K562 (cell line): Measurements from ENCODE around the gene ATRAID. TPM values are rescaled to one million over a fixed set of nuclear protein-coding genes. Genes with fewer than 3 reads are reported as not detected.

ENCODE experiments used
- ATAC-seq: fragments of 200-7000 bp; cut with Tn5 transposase; 3 replicates; pipeline ENCODE4 v1.9.1; 2020; ENCODE audit warnings: moderate library complexity
- BruUV-seq: library from RNA; stranded (reverse); fragments of 400-500 nt; replicated peaks from 2 replicates; lab custom pipeline; 2021; lab: Mats Ljungman, UMichigan
- CTCF ChIA-PET: fragments of 300-600 bp; formaldehyde crosslinking; extraction: SDS; loops from one replicate; lab custom pipeline; 2021; ENCODE audit warnings: low intra/inter-chr PET ratio; lab: Yijun Ruan, JAX
- POLR2A ChIA-PET: fragments of 300-600, 350-650 bp; sonication (Branson Sonifier 250); formaldehyde crosslinking; extraction: SDS; loops from one replicate; lab custom pipeline; 2021; ENCODE audit warnings: antibody characterized with exemption, inconsistent platforms; lab: Yijun Ruan, JAX
- DNase-seq, 4 experiments: peaks; one replicate each; pipeline versions ENCODE4 v3.0.0 to v3.0.0-alpha.2; 2011 to 2018; ENCODE audit warnings: low spot score in 3 of 4, mixed read lengths in 3 of 4; ENCODE audit errors: extremely low read depth in 1 of 4
- FAIRE-seq: peaks from 2 replicates; lab custom pipeline; 2011; peaks lifted over from hg19 to GRCh38; lab: Jason Lieb, UNC
- H2AFZ ChIP-seq: 2 replicates; pipeline ENCODE4 v1.6.0; 2011; ENCODE audit warnings: low read depth, low read length, control low read depth, inconsistent platforms
- H3K27ac ChIP-seq: fragments of 200-600 bp; 3 replicates; pipeline ENCODE4 v1.8.0; 2011; ENCODE audit warnings: low read depth, mild to moderate bottlenecking, control low read depth, inconsistent platforms, low read length, moderate library complexity, mixed read lengths; ENCODE audit errors: extremely low read depth
- H3K27me3 ChIP-seq, 2 experiments: fragments of 300-600 bp in 1 of 2; 2 replicates in 1 of 2; 3 replicates in 1 of 2; pipeline versions ENCODE4 v1.6.0 to v1.8.0; 2011; ENCODE audit warnings: inconsistent platforms in 2 of 2, low read length in 2 of 2, mild to moderate bottlenecking in 1 of 2, mixed read lengths in 1 of 2, moderate library complexity in 1 of 2; ENCODE audit not compliant: control insufficient read depth in 2 of 2, insufficient read depth in 2 of 2
- H3K36me3 ChIP-seq: fragments of 300-600 bp; 3 replicates; pipeline ENCODE4 v1.8.0; 2011; ENCODE audit warnings: mild to moderate bottlenecking, low read length, inconsistent platforms; ENCODE audit not compliant: control insufficient read depth, insufficient read depth
- H3K4me1 ChIP-seq, 2 experiments: fragments of 200-600 bp in 1 of 2; replicated peaks in 1 of 2; 2 replicates in 1 of 2; 3 replicates in 1 of 2; pipeline versions ENCODE4 v1.5.1 to v1.8.0; 2011; ENCODE audit warnings: inconsistent platforms in 2 of 2, low read length in 2 of 2, mild to moderate bottlenecking in 1 of 2, mixed read lengths in 1 of 2, moderate library complexity in 1 of 2; ENCODE audit not compliant: control insufficient read depth in 2 of 2, insufficient read depth in 2 of 2
- H3K4me2 ChIP-seq: 2 replicates; pipeline ENCODE4 v1.6.1; 2011; ENCODE audit warnings: low read length, control low read depth, inconsistent platforms, mixed read lengths; ENCODE audit not compliant: insufficient read depth
- H3K4me3 ChIP-seq: fragments of 200-600 bp; sonication (generic), shearing (Covaris generic); 2 replicates; pipeline ENCODE4 v1.5.1; 2016; ENCODE audit warnings: control low read depth, inconsistent platforms
- H3K79me2 ChIP-seq: fragments of 200-600 bp; 3 replicates; pipeline ENCODE4 v1.8.0; 2011; ENCODE audit warnings: low read length, inconsistent platforms; ENCODE audit not compliant: control insufficient read depth, insufficient read depth
- H3K9ac ChIP-seq, 2 experiments: 2 replicates each; pipeline versions ENCODE4 v1.6.0 to v1.6.1; 2011; ENCODE audit warnings: low read depth in 2 of 2, low read length in 2 of 2, control low read depth in 1 of 2, inconsistent platforms in 1 of 2, mild to moderate bottlenecking in 1 of 2, mixed read lengths in 1 of 2; ENCODE audit not compliant: insufficient read depth in 1 of 2
- H3K9me1 ChIP-seq: one replicate; pipeline ENCODE4 v1.6.0; 2011; ENCODE audit warnings: inconsistent platforms, mild to moderate bottlenecking, low read length, moderate library complexity; ENCODE audit not compliant: control insufficient read depth, insufficient read depth
- H3K9me3 ChIP-seq: replicated peaks from 2 replicates; pipeline ENCODE4 v1.5.1; 2011; ENCODE audit warnings: low read depth, low read length, inconsistent platforms; ENCODE audit not compliant: control insufficient read depth, insufficient read depth
- H4K20me1 ChIP-seq: replicated peaks from 2 replicates; pipeline ENCODE4 v1.6.1; 2011; ENCODE audit warnings: low read length, inconsistent platforms, mixed read lengths; ENCODE audit not compliant: control insufficient read depth, insufficient read depth
- ARNT ChIP-seq, 2 experiments: fragments of 450-650 bp; IDR thresholded peaks; 2 replicates each; pipeline ENCODE4 v1.6.1; 2016; ENCODE audit warnings: mild to moderate bottlenecking in 1 of 2
- MAFG ChIP-seq: fragments of 450-650 bp; conservative IDR thresholded peaks from 2 replicates; pipeline ENCODE4 v1.6.1; 2016; ENCODE audit warnings: missing genetic modification characterization, missing compliant biosample characterization
- SIN3B ChIP-seq: fragments of 450-650 bp; IDR thresholded peaks from 2 replicates; pipeline ENCODE4 v1.6.1; 2017; ENCODE audit warnings: low read depth, mild to moderate bottlenecking, moderate library complexity
- SP2 ChIP-seq: IDR thresholded peaks from 2 replicates; pipeline ENCODE4 v1.6.1; 2011; ENCODE audit warnings: mild to moderate bottlenecking, low read depth, low read length, moderate library complexity; ENCODE audit not compliant: poor library complexity, severe bottlenecking; ENCODE audit errors: extremely low read depth
- SUPT5H ChIP-seq: fragments of 450-650 bp; IDR thresholded peaks from 2 replicates; pipeline ENCODE4 v1.6.1; 2016
- ZNF121 ChIP-seq: sonication (generic); formaldehyde crosslinking; conservative IDR thresholded peaks from 2 replicates; pipeline ENCODE4 v1.8.0; 2022; ENCODE audit warnings: missing genetic modification reagents
- ZNF133 ChIP-seq: fragments of 250-450 bp; sonication (Bioruptor Pico); IDR thresholded peaks from 2 replicates; pipeline ENCODE4 v1.4.0; 2020; ENCODE audit warnings: mild to moderate bottlenecking
- ZNF324 ChIP-seq: fragments of 250-450 bp; sonication (Bioruptor Pico); IDR thresholded peaks from 2 replicates; pipeline ENCODE4 v1.4.0; 2020; ENCODE audit warnings: mild to moderate bottlenecking
- WGBS: fragments of 100-300 bp; shearing (Covaris generic); methylation state at CpG from one replicate; pipeline ENCODE4 v1.1.6; 2016; ENCODE audit warnings: low coverage, mixed read lengths; ENCODE audit not compliant: insufficient coverage; ENCODE audit errors: missing lambda C conversion rate; 5-methylcytosine and 5-hydroxymethylcytosine counted together
- in situ Hi-C: fragments of 300-500 bp; cut with MboI; formaldehyde crosslinking; loops from 4 replicates; pipeline ENCODE4 v1.15.0; 2018; ENCODE audit warnings: inconsistent platforms, mixed read lengths
- intact Hi-C: fragments of 100-400 bp; cut with micrococcal nuclease; formaldehyde crosslinking; loops from 2 replicates; pipeline ENCODE4 v1.14.2; 2022
- polyA plus RNA-seq, 8 experiments: library from polyadenylated mRNA; depleted of rRNA in 4 of 8; stranded (reverse) in 5 of 8; unstranded in 3 of 8; fragments of >200 nt; fragmentation: Nextera tagmentation in 2 of 8; fragmentation: Illumina TruSeq in 1 of 8; extraction: Ambion mirVana in 2 of 8; extraction: Trizol in 1 of 8; gene quantifications; 2 replicates each; pipeline versions ENCODE4 v1.2.1 to v1.2.3, GENCODE V29; 2011 to 2014; ENCODE audit warnings: inconsistent platforms in 1 of 8, missing spikeins in 1 of 8
- total RNA-seq, 7 experiments: library from RNA; depleted of rRNA in 6 of 7; stranded (reverse); fragments of >200 nt in 6 of 7; fragmentation: Illumina TruSeq in 2 of 7; extraction: Trizol in 2 of 7; gene quantifications; 2 replicates each; pipeline versions ENCODE4 v1.2.1 to v1.2.3, GENCODE V29; 2011 to 2021; ENCODE audit warnings: low replicate concordance in 1 of 7
- TF ChIP-seq, protein P1 (sequence below): sonication (generic); formaldehyde crosslinking; IDR thresholded peaks from 2 replicates; pipeline ENCODE4 v1.8.1; 2023; ENCODE audit warnings: mild to moderate bottlenecking, missing genetic modification reagents, moderate library complexity
- TF ChIP-seq, protein P2 (sequence below): sonication (generic); formaldehyde crosslinking; IDR thresholded peaks from 2 replicates; pipeline ENCODE4 v1.8.1; 2023; ENCODE audit warnings: mild to moderate bottlenecking, missing genetic modification reagents
- TF ChIP-seq, protein P3 (sequence below): fragments of 450-650 bp; IDR thresholded peaks from 2 replicates; pipeline ENCODE4 v1.7.1; 2018; ENCODE audit warnings: mild to moderate bottlenecking, low read depth; ENCODE audit not compliant: partially characterized antibody
- TF ChIP-seq, protein P4 (sequence below): sonication (generic); formaldehyde crosslinking; IDR thresholded peaks from 2 replicates; pipeline ENCODE4 v1.8.0; 2022; ENCODE audit warnings: mild to moderate bottlenecking, missing genetic modification reagents, borderline replicate concordance

ATRAID gene
- total and polyA plus RNA-seq, 9 of the 15 experiments (the other 6 are each of a cell fraction or from before 2014, with no cell fraction given): 70.2 to 187 (median 108) TPM

DNA sequence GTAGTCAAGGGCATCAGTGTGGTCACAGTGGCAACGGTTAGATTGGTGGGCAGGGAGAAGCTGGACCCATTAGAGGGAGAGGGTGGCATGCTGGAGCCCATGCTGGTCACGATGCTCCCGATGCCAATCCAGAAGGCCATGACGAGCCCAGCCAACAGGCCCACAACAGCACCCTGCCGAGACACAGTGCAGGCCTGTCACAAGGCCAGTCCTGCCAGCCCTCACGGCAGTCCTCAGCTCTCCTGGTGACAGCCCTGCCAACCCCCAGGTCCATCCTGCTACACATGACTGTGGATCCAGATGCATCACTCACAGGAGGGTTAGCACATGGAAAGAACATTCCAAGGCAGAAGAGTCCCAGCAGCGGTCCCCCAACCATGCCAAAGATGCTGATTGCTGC, 10.2 kb upstream of the ATRAID start:
- ChIA-PET CTCF (no interaction called here), POLR2A (interaction anchor here (0.7 to 0.9 kb wide), 2 partner anchors 12 to 117 kb away, joined by 3 read pairs; no protein-coding TSS in a partner anchor)
- TF ChIP-seq ZNF121 (CRISPR knock-in tag) (no peak), ZNF324 (CRISPR knock-in tag) (no peak), ZNF133 (CRISPR knock-in tag) (no peak), ARNT (IDR thresholded peaks at IDR 0.05) (no peak), SUPT5H (no peak), MAFG (no peak), SIN3B (no peak), SP2 (no peak)
- TF ChIP-seq, protein P1, sequence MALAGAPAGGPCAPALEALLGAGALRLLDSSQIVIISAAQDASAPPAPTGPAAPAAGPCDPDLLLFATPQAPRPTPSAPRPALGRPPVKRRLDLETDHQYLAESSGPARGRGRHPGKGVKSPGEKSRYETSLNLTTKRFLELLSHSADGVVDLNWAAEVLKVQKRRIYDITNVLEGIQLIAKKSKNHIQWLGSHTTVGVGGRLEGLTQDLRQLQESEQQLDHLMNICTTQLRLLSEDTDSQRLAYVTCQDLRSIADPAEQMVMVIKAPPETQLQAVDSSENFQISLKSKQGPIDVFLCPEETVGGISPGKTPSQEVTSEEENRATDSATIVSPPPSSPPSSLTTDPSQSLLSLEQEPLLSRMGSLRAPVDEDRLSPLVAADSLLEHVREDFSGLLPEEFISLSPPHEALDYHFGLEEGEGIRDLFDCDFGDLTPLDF: no peak
- TF ChIP-seq, protein P2, sequence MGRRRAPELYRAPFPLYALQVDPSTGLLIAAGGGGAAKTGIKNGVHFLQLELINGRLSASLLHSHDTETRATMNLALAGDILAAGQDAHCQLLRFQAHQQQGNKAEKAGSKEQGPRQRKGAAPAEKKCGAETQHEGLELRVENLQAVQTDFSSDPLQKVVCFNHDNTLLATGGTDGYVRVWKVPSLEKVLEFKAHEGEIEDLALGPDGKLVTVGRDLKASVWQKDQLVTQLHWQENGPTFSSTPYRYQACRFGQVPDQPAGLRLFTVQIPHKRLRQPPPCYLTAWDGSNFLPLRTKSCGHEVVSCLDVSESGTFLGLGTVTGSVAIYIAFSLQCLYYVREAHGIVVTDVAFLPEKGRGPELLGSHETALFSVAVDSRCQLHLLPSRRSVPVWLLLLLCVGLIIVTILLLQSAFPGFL: no peak
- TF ChIP-seq, protein P3, sequence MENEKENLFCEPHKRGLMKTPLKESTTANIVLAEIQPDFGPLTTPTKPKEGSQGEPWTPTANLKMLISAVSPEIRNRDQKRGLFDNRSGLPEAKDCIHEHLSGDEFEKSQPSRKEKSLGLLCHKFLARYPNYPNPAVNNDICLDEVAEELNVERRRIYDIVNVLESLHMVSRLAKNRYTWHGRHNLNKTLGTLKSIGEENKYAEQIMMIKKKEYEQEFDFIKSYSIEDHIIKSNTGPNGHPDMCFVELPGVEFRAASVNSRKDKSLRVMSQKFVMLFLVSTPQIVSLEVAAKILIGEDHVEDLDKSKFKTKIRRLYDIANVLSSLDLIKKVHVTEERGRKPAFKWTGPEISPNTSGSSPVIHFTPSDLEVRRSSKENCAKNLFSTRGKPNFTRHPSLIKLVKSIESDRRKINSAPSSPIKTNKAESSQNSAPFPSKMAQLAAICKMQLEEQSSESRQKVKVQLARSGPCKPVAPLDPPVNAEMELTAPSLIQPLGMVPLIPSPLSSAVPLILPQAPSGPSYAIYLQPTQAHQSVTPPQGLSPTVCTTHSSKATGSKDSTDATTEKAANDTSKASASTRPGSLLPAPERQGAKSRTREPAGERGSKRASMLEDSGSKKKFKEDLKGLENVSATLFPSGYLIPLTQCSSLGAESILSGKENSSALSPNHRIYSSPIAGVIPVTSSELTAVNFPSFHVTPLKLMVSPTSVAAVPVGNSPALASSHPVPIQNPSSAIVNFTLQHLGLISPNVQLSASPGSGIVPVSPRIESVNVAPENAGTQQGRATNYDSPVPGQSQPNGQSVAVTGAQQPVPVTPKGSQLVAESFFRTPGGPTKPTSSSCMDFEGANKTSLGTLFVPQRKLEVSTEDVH: no peak
- TF ChIP-seq, protein P4, sequence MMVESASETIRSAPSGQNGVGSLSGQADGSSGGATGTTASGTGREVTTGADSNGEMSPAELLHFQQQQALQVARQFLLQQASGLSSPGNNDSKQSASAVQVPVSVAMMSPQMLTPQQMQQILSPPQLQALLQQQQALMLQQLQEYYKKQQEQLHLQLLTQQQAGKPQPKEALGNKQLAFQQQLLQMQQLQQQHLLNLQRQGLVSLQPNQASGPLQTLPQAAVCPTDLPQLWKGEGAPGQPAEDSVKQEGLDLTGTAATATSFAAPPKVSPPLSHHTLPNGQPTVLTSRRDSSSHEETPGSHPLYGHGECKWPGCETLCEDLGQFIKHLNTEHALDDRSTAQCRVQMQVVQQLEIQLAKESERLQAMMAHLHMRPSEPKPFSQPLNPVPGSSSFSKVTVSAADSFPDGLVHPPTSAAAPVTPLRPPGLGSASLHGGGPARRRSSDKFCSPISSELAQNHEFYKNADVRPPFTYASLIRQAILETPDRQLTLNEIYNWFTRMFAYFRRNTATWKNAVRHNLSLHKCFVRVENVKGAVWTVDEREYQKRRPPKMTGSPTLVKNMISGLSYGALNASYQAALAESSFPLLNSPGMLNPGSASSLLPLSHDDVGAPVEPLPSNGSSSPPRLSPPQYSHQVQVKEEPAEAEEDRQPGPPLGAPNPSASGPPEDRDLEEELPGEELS (CRISPR knock-in tag): no peak
- Histone ChIP-seq H3K27me3 (no peaks in the 10 kb centered on the region), H3K9me3 (no peaks in the 10 kb centered on the region), H3K4me3 (no peak overlapping the region), H2AFZ (no peak overlapping the region), H3K9me1 (no peaks in the 10 kb centered on the region), H3K27ac (no peak overlapping the region), H3K9ac (peak overlapping the region in 1 of 2 experiments; percentile 47; a peak in 1 of 4 replicates), H3K4me1 (no peaks in the 10 kb centered on the region), H4K20me1 (no peaks in the 10 kb centered on the region), H3K4me2 (no peak overlapping the region), H3K79me2 (no peaks in the 10 kb centered on the region), H3K36me3 (peaks cover 69% of the 10 kb centered on the region; the same call in 2 of the 3 replicates)
- WGBS: 86% methylated on average over 7 of the region's 7 CpGs
- DNase-seq (no peak), ATAC-seq (no peak), FAIRE-seq (no peak)
- BruUV-seq: no TSS peak
- intact Hi-C loops (no loop called here), in situ Hi-C loops (no loop called here)
